PC-9 (cell line): Measurements from ENCODE around the gene MST1. TPM values are rescaled to one million over a fixed set of nuclear protein-coding genes. Genes with fewer than 3 reads are reported as not detected.
"Not testable (repeated sequence)": the region's sequence is repeated elsewhere in the genome, so short reads cannot be mapped to it uniquely, and the experiment has no call there.

ENCODE experiments used
- BruUV-seq: library from RNA; stranded (reverse); fragments of 400-500 nt; replicated peaks from 2 replicates; lab custom pipeline; 2021; lab: Mats Ljungman, UMichigan
- CTCF ChIA-PET: fragments of 300-600 bp; sonication (Branson Sonifier 250); formaldehyde crosslinking; loops from one replicate; lab custom pipeline; 2022; ENCODE audit warnings: antibody characterized with exemption; lab: Charles Lee
- POLR2A ChIA-PET: fragments of 300-600 bp; sonication (Branson Sonifier 250); formaldehyde crosslinking; loops from one replicate; lab custom pipeline; 2022; ENCODE audit warnings: antibody characterized with exemption; ENCODE audit not compliant: unreplicated experiment; lab: Charles Lee
- DNase-seq, 2 experiments: peaks; one replicate each; pipeline versions ENCODE4 v3.0.0 to v3.0.0-alpha.2; 2015 to 2022; ENCODE audit warnings: mixed read lengths in 1 of 2
- H2AFZ ChIP-seq: fragments of 200-600 bp; sonication (generic); 2 replicates; pipeline ENCODE4 v1.8.1; 2017; ENCODE audit warnings: antibody characterized with exemption
- H3F3A ChIP-seq: fragments of 200-600 bp; sonication (generic); 2 replicates; pipeline ENCODE4 v1.8.1; 2017; ENCODE audit warnings: antibody characterized with exemption, mild to moderate bottlenecking, low read depth; ENCODE audit not compliant: insufficient read depth
- H3K27ac ChIP-seq: fragments of 200-600 bp; sonication (generic); 2 replicates; pipeline ENCODE4 v1.6.1; 2016; ENCODE audit warnings: mixed run types
- H3K27me3 ChIP-seq: fragments of 200-600 bp; sonication (generic); 2 replicates; pipeline ENCODE4 v1.6.1; 2016; ENCODE audit warnings: low read depth, mixed run types; ENCODE audit not compliant: insufficient read depth
- H3K36me3 ChIP-seq: fragments of 200-600 bp; sonication (generic); 2 replicates; pipeline ENCODE4 v1.6.1; 2016; ENCODE audit warnings: low read depth, mixed run types
- H3K4me1 ChIP-seq: fragments of 200-600 bp; sonication (generic); replicated peaks from 2 replicates; pipeline ENCODE4 v1.6.1; 2016; ENCODE audit warnings: mixed run types; ENCODE audit not compliant: insufficient read depth
- H3K4me2 ChIP-seq: fragments of 200-600 bp; sonication (generic); 2 replicates; pipeline ENCODE4 v1.6.1; 2017; ENCODE audit warnings: mixed run types
- H3K4me3 ChIP-seq: fragments of 200-600 bp; sonication (generic); 2 replicates; pipeline ENCODE4 v1.6.1; 2016; ENCODE audit warnings: mixed run types
- H3K79me2 ChIP-seq: fragments of 200-600 bp; sonication (generic); 2 replicates; pipeline ENCODE4 v1.6.1; 2017; ENCODE audit warnings: low read depth, mixed run types
- H3K9me2 ChIP-seq: fragments of 200-600 bp; sonication (generic); 2 replicates; pipeline ENCODE4 v1.8.1; 2017; ENCODE audit warnings: mild to moderate bottlenecking; ENCODE audit not compliant: insufficient read depth
- H3K9me3 ChIP-seq: fragments of 200-600 bp; sonication (generic); 2 replicates; pipeline ENCODE4 v1.8.1; 2016; ENCODE audit warnings: low read depth; ENCODE audit not compliant: insufficient read depth
- H4K20me1 ChIP-seq: fragments of 200-600 bp; sonication (generic); 2 replicates; pipeline ENCODE4 v1.8.1; 2017; ENCODE audit not compliant: insufficient read depth
- intact Hi-C: fragments of 100-400 bp; cut with micrococcal nuclease; formaldehyde crosslinking; loops from one replicate; pipeline ENCODE4 v1.10.0; 2022; ENCODE audit not compliant: unreplicated experiment
- total RNA-seq: library from RNA; stranded (reverse); gene quantifications from 2 replicates; pipeline ENCODE4 v1.2.3, GENCODE V29; 2021

MST1 gene
- total RNA-seq, 1 experiment from 2014 or later = 10.4 TPM

DNA sequence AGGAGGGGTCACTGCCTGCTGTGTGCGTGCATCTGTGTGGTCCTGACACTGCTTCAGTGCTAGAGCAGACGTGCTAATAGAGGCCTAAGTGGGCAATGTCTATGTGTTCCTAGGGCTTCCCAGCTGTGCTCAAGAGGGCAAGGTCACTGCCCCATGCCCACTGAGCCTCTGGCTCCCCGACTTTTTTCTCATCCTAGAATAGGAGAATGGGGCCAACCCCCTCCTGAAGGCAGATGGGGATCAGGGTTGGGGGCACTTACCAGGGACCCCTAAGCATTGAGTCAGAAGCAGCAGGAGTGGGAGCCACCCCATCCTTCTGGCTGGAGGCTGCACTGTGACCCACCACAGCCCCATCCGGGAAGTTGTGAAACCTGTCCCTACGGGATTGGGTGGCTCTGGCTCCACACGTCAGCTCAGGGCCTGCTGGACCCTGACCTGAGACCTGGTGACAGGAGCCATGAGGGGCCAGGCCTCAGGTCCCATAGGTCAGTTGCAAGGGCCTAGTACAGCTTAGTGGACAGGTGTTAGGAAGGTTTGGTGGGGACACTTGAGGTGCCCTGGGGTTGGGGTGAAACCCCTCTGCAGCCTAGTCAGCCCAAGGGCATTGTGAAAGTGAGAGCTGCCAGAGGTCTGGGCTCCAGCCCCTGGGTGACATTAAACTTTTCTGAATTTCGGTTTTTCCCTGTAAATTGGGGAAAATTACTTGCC, 782 bp downstream of the MST1 start:
- DNase-seq, BruUV-seq, POLR2A ChIA-PET, H3F3A ChIP-seq, H3K9me2 ChIP-seq, H3K36me3 ChIP-seq, H3K27me3 ChIP-seq, H3K4me1 ChIP-seq, CTCF ChIA-PET, intact Hi-C loops, H3K79me2 ChIP-seq, H3K9me3 ChIP-seq, H4K20me1 ChIP-seq: not testable (repeated sequence)
- Histone ChIP-seq H3K27ac (peak overlapping the region; percentile 21; the same call in 1 of the 2 replicates), H3K4me2 (peak overlapping the region; percentile 74), H3K4me3 (peak overlapping the region; percentile 95), H2AFZ (peak overlapping the region; percentile 78; the same call in 1 of the 2 replicates)

DNA sequence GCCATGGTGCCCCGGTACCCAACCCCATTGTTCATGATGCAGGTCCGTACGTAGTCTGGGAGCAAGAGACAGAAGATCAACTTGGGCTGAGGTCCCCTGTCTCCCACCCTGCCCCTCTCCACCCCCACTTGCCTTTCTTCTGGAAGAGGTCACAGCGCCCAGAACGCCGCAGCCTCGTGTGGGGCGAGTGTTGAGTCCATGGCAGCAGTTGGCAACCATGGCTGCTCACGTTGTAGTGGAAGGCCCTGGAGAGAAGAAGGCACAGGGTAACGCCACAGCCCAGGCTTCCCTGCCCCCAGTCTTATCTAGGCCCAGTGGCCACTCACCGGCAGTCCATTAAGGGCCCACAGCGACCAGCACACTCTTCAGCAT, 1.9 kb downstream of the MST1 start:
- H4K20me1 ChIP-seq, H3K4me2 ChIP-seq, BruUV-seq, CTCF ChIA-PET, H3F3A ChIP-seq, DNase-seq, H3K27ac ChIP-seq, H2AFZ ChIP-seq, H3K4me3 ChIP-seq, intact Hi-C loops, H3K79me2 ChIP-seq, H3K36me3 ChIP-seq, H3K9me3 ChIP-seq, H3K27me3 ChIP-seq, H3K4me1 ChIP-seq, H3K9me2 ChIP-seq, POLR2A ChIA-PET: not testable (repeated sequence)

DNA sequence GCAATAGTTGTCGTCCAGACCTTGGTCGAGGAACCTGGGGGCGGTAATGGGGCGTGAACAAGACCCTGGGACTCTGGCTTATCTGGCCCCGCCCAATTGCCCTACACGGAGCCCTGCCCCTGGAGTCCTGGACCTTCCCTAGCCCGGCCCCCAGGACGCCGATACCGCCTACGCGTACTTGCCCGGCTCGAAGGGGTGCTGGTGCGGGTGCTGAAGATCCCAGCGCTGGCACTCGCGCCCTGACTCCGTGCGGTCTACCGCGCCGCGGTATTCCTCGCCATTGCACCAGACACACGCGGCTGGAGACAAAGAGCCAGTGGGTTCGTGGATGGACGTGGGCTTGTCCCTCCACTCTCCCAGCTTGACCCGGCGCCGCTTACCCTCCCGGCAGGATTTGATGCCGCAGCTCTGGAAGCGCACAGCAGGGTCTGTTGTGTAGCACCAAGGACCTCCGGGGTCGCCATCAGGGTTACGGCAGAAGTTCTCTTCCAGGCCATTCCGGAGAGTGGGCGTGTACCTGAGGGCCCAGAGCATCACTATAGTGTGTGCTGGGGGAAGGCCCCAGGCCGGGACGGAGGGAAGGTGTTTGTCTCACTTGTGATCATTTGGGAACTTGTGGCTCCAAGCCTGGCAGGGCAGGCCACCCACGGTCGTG, 2.4 kb downstream of the MST1 start:
- H3F3A ChIP-seq, H3K9me3 ChIP-seq, H4K20me1 ChIP-seq, H3K79me2 ChIP-seq, DNase-seq, H3K27ac ChIP-seq, H3K4me3 ChIP-seq, POLR2A ChIA-PET, intact Hi-C loops, H3K27me3 ChIP-seq, H3K4me2 ChIP-seq, H3K9me2 ChIP-seq, H3K36me3 ChIP-seq, H2AFZ ChIP-seq, CTCF ChIA-PET, H3K4me1 ChIP-seq, BruUV-seq: not testable (repeated sequence)

GRCh38 chr3:49686346-49686745, 2.9 kb downstream of the MST1 start:
- H3K4me3 ChIP-seq = not testable (repeated sequence)

GRCh38 chr3:49685846-49686245, 3.4 kb downstream of the MST1 start:
- BruUV-seq, intact Hi-C loops, H3K4me3 ChIP-seq, H3K4me1 ChIP-seq, POLR2A ChIA-PET, H3K9me2 ChIP-seq, H3K4me2 ChIP-seq, H2AFZ ChIP-seq, H3F3A ChIP-seq, H3K27ac ChIP-seq, H3K27me3 ChIP-seq, H4K20me1 ChIP-seq, H3K79me2 ChIP-seq, H3K9me3 ChIP-seq, H3K36me3 ChIP-seq, DNase-seq, CTCF ChIA-PET: not testable (repeated sequence)

More at GRCh38 chr3:49686346-49686745, 2.9 kb downstream of the MST1 start:
- H3F3A ChIP-seq, H3K27me3 ChIP-seq, DNase-seq, H2AFZ ChIP-seq, H3K27ac ChIP-seq, BruUV-seq, CTCF ChIA-PET, H4K20me1 ChIP-seq, H3K9me2 ChIP-seq, H3K4me1 ChIP-seq, H3K9me3 ChIP-seq, intact Hi-C loops, H3K36me3 ChIP-seq, H3K4me2 ChIP-seq, H3K79me2 ChIP-seq, POLR2A ChIA-PET: not testable (repeated sequence)

DNA sequence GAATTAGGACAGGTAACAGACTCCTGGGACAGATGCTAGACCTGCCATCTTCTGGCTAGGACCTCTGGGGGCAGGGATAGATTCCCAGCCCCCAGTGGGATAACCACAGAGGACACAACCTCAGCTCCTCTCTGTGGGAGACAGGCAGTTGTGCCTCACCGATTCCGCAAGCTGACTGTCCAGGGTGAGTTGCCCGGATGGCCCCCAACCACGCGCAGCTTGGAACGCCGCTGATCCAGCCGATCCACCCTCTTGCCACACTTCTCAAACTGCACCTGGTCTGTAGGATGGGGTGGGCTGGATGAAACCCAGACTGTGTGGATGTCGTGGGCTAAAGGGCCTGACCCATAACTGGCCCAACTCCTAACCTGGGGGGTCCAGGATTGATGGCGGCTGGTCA, 4.2 kb downstream of the MST1 start:
- H3F3A ChIP-seq, H3K4me1 ChIP-seq, H3K27ac ChIP-seq, H3K36me3 ChIP-seq, DNase-seq, H2AFZ ChIP-seq, CTCF ChIA-PET, POLR2A ChIA-PET, H4K20me1 ChIP-seq, H3K4me2 ChIP-seq, H3K27me3 ChIP-seq, intact Hi-C loops, BruUV-seq, H3K9me2 ChIP-seq, H3K79me2 ChIP-seq, H3K9me3 ChIP-seq, H3K4me3 ChIP-seq: not testable (repeated sequence)

DNA sequence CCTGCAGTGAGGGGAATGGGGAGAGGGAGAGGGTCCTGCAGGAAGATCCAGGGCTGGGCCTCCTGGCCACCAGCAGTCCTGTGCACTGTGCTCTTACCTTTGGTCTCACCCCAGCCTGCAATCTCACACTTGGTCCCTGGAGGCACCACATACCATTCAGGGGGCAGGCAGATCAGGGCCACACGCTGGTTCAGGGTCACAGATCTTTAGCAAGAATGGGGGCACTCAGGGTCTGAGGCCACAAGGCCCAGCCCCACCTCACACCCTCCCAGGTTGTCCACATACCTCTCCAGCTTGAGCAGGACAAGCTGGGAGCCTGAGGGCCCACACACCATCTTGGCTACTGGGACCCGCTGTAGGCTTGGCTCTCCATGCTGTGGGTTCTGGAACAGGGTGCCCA, 4.8 kb downstream of the MST1 start:
- H2AFZ ChIP-seq, H3K79me2 ChIP-seq, H4K20me1 ChIP-seq, H3K4me1 ChIP-seq, H3K4me2 ChIP-seq, POLR2A ChIA-PET, H3K4me3 ChIP-seq, H3K9me3 ChIP-seq, intact Hi-C loops, CTCF ChIA-PET, H3K36me3 ChIP-seq, BruUV-seq, H3K27ac ChIP-seq, H3K27me3 ChIP-seq, DNase-seq, H3F3A ChIP-seq, H3K9me2 ChIP-seq: not testable (repeated sequence)
